ENCODE results near the gene ETV3.
A peak's percentile ranks its signal among the peaks of the same experiment; 100 is the strongest.

The ETV3 gene

GRCh38 chr1:157144509-157144908 lies 6.3 kb upstream of the ETV3 start:
- Histone ChIP-seq H3K23ac (ENCODE audit: low read length in 2 of 2) (no peak overlapping the region), H3K4me1 (ENCODE audit: control insufficient read depth, insufficient read depth, low read depth, low read length) (no peaks in the 10 kb centered on the region), H3K36me3 (ENCODE audit: control insufficient read depth in 1 of 2, insufficient read depth in 2 of 2, low read depth in 1 of 2, low read length in 2 of 2) (no peaks in the 10 kb centered on the region), H3K18ac (ENCODE audit: low read depth in 1 of 2, low read length in 2 of 2) (no peak overlapping the region), H2BK15ac (ENCODE audit: low read depth, poor library complexity, severe bottlenecking) (no peak overlapping the region), H3K4me2 (ENCODE audit: low read length, poor library complexity, severe bottlenecking) (no peak overlapping the region), H3K14ac (ENCODE audit: low read length in 2 of 2) (no peak overlapping the region), H3K79me1 (replicated peaks; ENCODE audit: low read length, poor library complexity, severe bottlenecking) (no peaks in the 10 kb centered on the region), H3K4me3 (ENCODE audit: insufficient read depth in 1 of 2, low read depth in 1 of 2, low read length in 2 of 2) (no peak overlapping the region), H2BK12ac (ENCODE audit: low read length in 2 of 2) (no peak overlapping the region), H3K4ac (ENCODE audit: low read depth in 1 of 2, low read length in 2 of 2) (no peak overlapping the region), H4K8ac (ENCODE audit: low read length) (peak overlapping the region; percentile 13), H3K27me3 (ENCODE audit: control insufficient read depth in 1 of 2, insufficient read depth in 1 of 2, low read length in 2 of 2) (no peaks in the 10 kb centered on the region), H4K91ac (ENCODE audit: low read length) (no peak overlapping the region), H3K9me3 (ENCODE audit: control insufficient read depth, low read length) (no peaks in the 10 kb centered on the region), H2BK5ac (ENCODE audit: low read depth, low read length, poor library complexity, severe bottlenecking) (no peak overlapping the region), H2BK120ac (ENCODE audit: low read depth, low read length) (no peak overlapping the region), H3K27ac (ENCODE audit: low read length, poor library complexity, severe bottlenecking) (no peak overlapping the region), H3K9ac (ENCODE audit: low read length) (no peak overlapping the region), H2AK5ac (ENCODE audit: low read length, severe bottlenecking) (no peak overlapping the region), H2AFZ (ENCODE audit: low read depth, low read length) (no peak overlapping the region)
- WGBS = 85% methylated on average over 1 of the region's 1 CpG
- DNase-seq = no peak

- no peak overlapping the region for H2BK120ac ChIP-seq (ENCODE audit: low read depth, low read length)
- no peak overlapping the region for H2BK5ac ChIP-seq (ENCODE audit: low read depth, low read length, poor library complexity, severe bottlenecking)
- H3K4me3 ChIP-seq (ENCODE audit: insufficient read depth in 1 of 2, low read depth in 1 of 2, low read length in 2 of 2) = no peak overlapping the region
- H3K4me1 ChIP-seq (ENCODE audit: control insufficient read depth, insufficient read depth, low read depth, low read length) = no peaks in the 10 kb centered on the region
- H3K27me3 ChIP-seq (ENCODE audit: control insufficient read depth in 1 of 2, insufficient read depth in 1 of 2, low read length in 2 of 2) = no peaks in the 10 kb centered on the region
- no peak overlapping the region for H4K91ac ChIP-seq (ENCODE audit: low read length)
- no peak overlapping the region for H3K23ac ChIP-seq (ENCODE audit: low read length in 2 of 2)
- H2BK15ac ChIP-seq (ENCODE audit: low read depth, poor library complexity, severe bottlenecking) = no peak overlapping the region
- H2AFZ ChIP-seq (ENCODE audit: low read depth, low read length) = no peak overlapping the region
- no peak overlapping the region for H3K14ac ChIP-seq (ENCODE audit: low read length in 2 of 2)
- H2BK12ac ChIP-seq (ENCODE audit: low read length in 2 of 2) = no peak overlapping the region
- no peak overlapping the region for H4K8ac ChIP-seq (ENCODE audit: low read length)
- WGBS = 100% methylated on average over 1 of the region's 3 CpGs
- DNase-seq = no peak
- H3K4me2 ChIP-seq (ENCODE audit: low read length, poor library complexity, severe bottlenecking) = no peak overlapping the region
- no peak overlapping the region for H3K9ac ChIP-seq (ENCODE audit: low read length)
- H3K27ac ChIP-seq (ENCODE audit: low read length, poor library complexity, severe bottlenecking) = no peak overlapping the region
- no peak overlapping the region for H3K4ac ChIP-seq (ENCODE audit: low read depth in 1 of 2, low read length in 2 of 2)
- H3K79me1 ChIP-seq (replicated peaks; ENCODE audit: low read length, poor library complexity, severe bottlenecking) = no peaks in the 10 kb centered on the region
- H2AK5ac ChIP-seq (ENCODE audit: low read length, severe bottlenecking) = no peak overlapping the region
- no peaks in the 10 kb centered on the region for H3K36me3 ChIP-seq (ENCODE audit: control insufficient read depth in 1 of 2, insufficient read depth in 2 of 2, low read depth in 1 of 2, low read length in 2 of 2)
- H3K9me3 ChIP-seq (ENCODE audit: control insufficient read depth, low read length) = no peaks in the 10 kb centered on the region
- no peak overlapping the region for H3K18ac ChIP-seq (ENCODE audit: low read depth in 1 of 2, low read length in 2 of 2)
Observed at GRCh38 chr1:157142765-157143423, 4.7 kb upstream of the ETV3 start.

DNA sequence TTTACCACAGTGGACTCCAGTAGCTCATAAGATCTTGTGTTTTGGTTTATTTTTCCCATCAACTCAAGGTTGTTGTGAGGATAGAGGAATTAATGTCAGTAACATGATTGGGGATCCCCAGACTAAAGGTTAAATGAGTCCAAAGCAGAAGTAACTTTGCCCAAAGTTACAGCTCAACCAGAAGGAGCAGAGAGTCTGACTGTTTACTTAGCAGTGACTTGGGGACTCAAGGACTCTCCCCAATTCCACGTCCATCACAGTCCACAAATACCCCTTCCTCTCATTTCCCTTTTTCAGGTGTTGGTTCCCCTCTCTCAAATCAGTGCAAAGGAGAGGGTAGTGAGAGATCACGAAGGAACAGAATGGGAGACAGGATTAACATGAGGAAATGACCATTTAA lies 4.0 kb upstream of the ETV3 start:
- H2BK15ac ChIP-seq (ENCODE audit: low read depth, poor library complexity, severe bottlenecking) = no peak overlapping the region
- 60% methylated on average over 1 of the region's 2 CpGs for WGBS
- H4K8ac ChIP-seq (ENCODE audit: low read length) = no peak overlapping the region
- H3K27ac ChIP-seq (ENCODE audit: low read length, poor library complexity, severe bottlenecking) = no peak overlapping the region
- no peak overlapping the region for H3K4ac ChIP-seq (ENCODE audit: low read depth in 1 of 2, low read length in 2 of 2)
- no peak for DNase-seq
- H2AFZ ChIP-seq (ENCODE audit: low read depth, low read length) = no peak overlapping the region
- no peak overlapping the region for H3K4me3 ChIP-seq (ENCODE audit: insufficient read depth in 1 of 2, low read depth in 1 of 2, low read length in 2 of 2)
- H2BK12ac ChIP-seq (ENCODE audit: low read length in 2 of 2) = no peak overlapping the region
- no peaks in the 10 kb centered on the region for H3K36me3 ChIP-seq (ENCODE audit: control insufficient read depth in 1 of 2, insufficient read depth in 2 of 2, low read depth in 1 of 2, low read length in 2 of 2)
- no peak overlapping the region for H4K91ac ChIP-seq (ENCODE audit: low read length)
- H3K27me3 ChIP-seq (ENCODE audit: control insufficient read depth in 1 of 2, insufficient read depth in 1 of 2, low read length in 2 of 2) = no peaks in the 10 kb centered on the region
- H3K18ac ChIP-seq (ENCODE audit: low read depth in 1 of 2, low read length in 2 of 2) = no peak overlapping the region
- no peak overlapping the region for H3K23ac ChIP-seq (ENCODE audit: low read length in 2 of 2)
- H3K9ac ChIP-seq (ENCODE audit: low read length) = no peak overlapping the region
- no peak overlapping the region for H3K14ac ChIP-seq (ENCODE audit: low read length in 2 of 2)
- no peaks in the 10 kb centered on the region for H3K79me1 ChIP-seq (replicated peaks; ENCODE audit: low read length, poor library complexity, severe bottlenecking)
- H3K4me1 ChIP-seq (ENCODE audit: control insufficient read depth, insufficient read depth, low read depth, low read length) = no peaks in the 10 kb centered on the region
- H3K4me2 ChIP-seq (ENCODE audit: low read length, poor library complexity, severe bottlenecking) = no peak overlapping the region
- H2BK120ac ChIP-seq (ENCODE audit: low read depth, low read length) = no peak overlapping the region
- H2AK5ac ChIP-seq (ENCODE audit: low read length, severe bottlenecking) = no peak overlapping the region
- H2BK5ac ChIP-seq (ENCODE audit: low read depth, low read length, poor library complexity, severe bottlenecking) = no peak overlapping the region
- H3K9me3 ChIP-seq (ENCODE audit: control insufficient read depth, low read length) = no peaks in the 10 kb centered on the region

GRCh38 chr1:157141212-157141855 lies 3.1 kb upstream of the ETV3 start:
- no peak overlapping the region for H3K4me3 ChIP-seq (ENCODE audit: insufficient read depth in 1 of 2, low read depth in 1 of 2, low read length in 2 of 2)
- no peak overlapping the region for H3K18ac ChIP-seq (ENCODE audit: low read depth in 1 of 2, low read length in 2 of 2)
- H3K14ac ChIP-seq (ENCODE audit: low read length in 2 of 2) = no peak overlapping the region
- H2AK5ac ChIP-seq (ENCODE audit: low read length, severe bottlenecking) = no peak overlapping the region
- no peak overlapping the region for H3K9ac ChIP-seq (ENCODE audit: low read length)
- DNase-seq = no peak
- no peaks in the 10 kb centered on the region for H3K27me3 ChIP-seq (ENCODE audit: control insufficient read depth in 1 of 2, insufficient read depth in 1 of 2, low read length in 2 of 2)
- H3K4me1 ChIP-seq (ENCODE audit: control insufficient read depth, insufficient read depth, low read depth, low read length) = no peaks in the 10 kb centered on the region
- no peak overlapping the region for H3K23ac ChIP-seq (ENCODE audit: low read length in 2 of 2)
- H2BK15ac ChIP-seq (ENCODE audit: low read depth, poor library complexity, severe bottlenecking) = peak overlapping the region; percentile 76
- H4K91ac ChIP-seq (ENCODE audit: low read length) = no peak overlapping the region
- H2BK5ac ChIP-seq (ENCODE audit: low read depth, low read length, poor library complexity, severe bottlenecking) = no peak overlapping the region
- H3K27ac ChIP-seq (ENCODE audit: low read length, poor library complexity, severe bottlenecking) = no peak overlapping the region
- 73% methylated on average over 3 of the region's 4 CpGs for WGBS
- no peaks in the 10 kb centered on the region for H3K9me3 ChIP-seq (ENCODE audit: control insufficient read depth, low read length)
- H4K8ac ChIP-seq (ENCODE audit: low read length) = no peak overlapping the region
- H3K4me2 ChIP-seq (ENCODE audit: low read length, poor library complexity, severe bottlenecking) = no peak overlapping the region
- no peaks in the 10 kb centered on the region for H3K79me1 ChIP-seq (replicated peaks; ENCODE audit: low read length, poor library complexity, severe bottlenecking)
- no peak overlapping the region for H3K4ac ChIP-seq (ENCODE audit: low read depth in 1 of 2, low read length in 2 of 2)
- H3K36me3 ChIP-seq (ENCODE audit: control insufficient read depth in 1 of 2, insufficient read depth in 2 of 2, low read depth in 1 of 2, low read length in 2 of 2) = no peaks in the 10 kb centered on the region
- H2BK120ac ChIP-seq (ENCODE audit: low read depth, low read length) = no peak overlapping the region
- H2AFZ ChIP-seq (ENCODE audit: low read depth, low read length) = no peak overlapping the region
- H2BK12ac ChIP-seq (ENCODE audit: low read length in 2 of 2) = no peak overlapping the region
